ENCODE results near the gene C2orf92.

The C2orf92 gene

GRCh38 chr2:97730245-97730644 is 60.7 kb downstream of the C2orf92 start:
- no peak for DNase-seq (ENCODE audit: low spot score)

GRCh38 chr2:97731274-97732020 is 61.9 kb downstream of the C2orf92 start:
- DNase-seq (ENCODE audit: low spot score), result no peak

GRCh38 chr2:97732436-97733340 is 63.2 kb downstream of the C2orf92 start:
- DNase-seq (ENCODE audit: low spot score), result no peak

- no peak for DNase-seq (ENCODE audit: low spot score)
Measured at GRCh38 chr2:97733341-97734035, 64.0 kb downstream of the C2orf92 start.

GRCh38 chr2:97734061-97735051 is 64.8 kb downstream of the C2orf92 start:
- no peak for DNase-seq (ENCODE audit: low spot score)

- no peak for DNase-seq (ENCODE audit: low spot score)
Measured at GRCh38 chr2:97735161-97735561, 65.6 kb downstream of the C2orf92 start.

GRCh38 chr2:97736185-97736584 is 66.7 kb downstream of the C2orf92 start:
- no peak for DNase-seq (ENCODE audit: low spot score)

GRCh38 chr2:97736608-97737330 is 67.3 kb downstream of the C2orf92 start:
- DNase-seq (ENCODE audit: low spot score), result no peak

- DNase-seq (ENCODE audit: low spot score), result no peak
Measured at GRCh38 chr2:97737421-97738178, 68.1 kb downstream of the C2orf92 start.

GRCh38 chr2:97738179-97739019 is 68.9 kb downstream of the C2orf92 start:
- DNase-seq (ENCODE audit: low spot score), result no peak

GRCh38 chr2:97739020-97739892 is 69.7 kb downstream of the C2orf92 start:
- DNase-seq (ENCODE audit: low spot score), result no peak

GRCh38 chr2:97739893-97740245 is 70.4 kb downstream of the C2orf92 start:
- DNase-seq (ENCODE audit: low spot score), result no peak

- peak; percentile 58 for DNase-seq (ENCODE audit: low spot score)
Measured at GRCh38 chr2:97740590-97741182, 71.2 kb downstream of the C2orf92 start.

- DNase-seq (ENCODE audit: low spot score), result no peak
Measured at GRCh38 chr2:97741251-97741650, 71.7 kb downstream of the C2orf92 start.

- DNase-seq (ENCODE audit: low spot score), result no peak
Measured at GRCh38 chr2:97741686-97742085, 72.2 kb downstream of the C2orf92 start.

- DNase-seq (ENCODE audit: low spot score), result no peak
Measured at GRCh38 chr2:97742381-97742847, 72.9 kb downstream of the C2orf92 start.

- no peak for DNase-seq (ENCODE audit: low spot score)
Measured at GRCh38 chr2:97743913-97744312, 74.4 kb downstream of the C2orf92 start.

Measured in hematopoietic multipotent progenitor cell treated with erythropoietin and hydrocortisone succinate and interleukin-3 and kit ligand, for 15 days (in vitro differentiated cells).